CD4-positive, alpha-beta T cell treated with Interleukin-4 for 1 hour (primary cell): ENCODE data around the gene SLC28A1.
"Not testable (repeated sequence)": the region's sequence is repeated elsewhere in the genome, so short reads cannot be mapped to it uniquely, and the experiment has no call there.

ENCODE experiments used
- DNase-seq, 2 donors: peaks; one replicate each; pipeline ENCODE4 v3.0.0-alpha.2; 2020 to 2022

SLC28A1 gene

GRCh38 chr15:84863565-84864443 is 20.7 kb upstream of the SLC28A1 start:
- no peak for DNase-seq

GRCh38 chr15:84864444-84864795 is 20.0 kb upstream of the SLC28A1 start:
- DNase-seq = no peak

GRCh38 chr15:84865074-84865569 is 19.3 kb upstream of the SLC28A1 start:
- DNase-seq = no peak

GRCh38 chr15:84868037-84868880 is 16.2 kb upstream of the SLC28A1 start:
- no peak for DNase-seq

- DNase-seq = no peak
Observed at GRCh38 chr15:84869510-84869909, 15.0 kb upstream of the SLC28A1 start.

- DNase-seq = no peak
Observed at GRCh38 chr15:84871428-84871985, 13.0 kb upstream of the SLC28A1 start.

GRCh38 chr15:84872009-84872910 is 12.2 kb upstream of the SLC28A1 start:
- DNase-seq = no peak

- DNase-seq = no peak
Observed at GRCh38 chr15:84873997-84874396, 10.5 kb upstream of the SLC28A1 start.

- no peak for DNase-seq
Observed at GRCh38 chr15:84874981-84875699, 9.3 kb upstream of the SLC28A1 start.

GRCh38 chr15:84876269-84876668 is 8.2 kb upstream of the SLC28A1 start:
- no peak for DNase-seq

GRCh38 chr15:84877701-84878100 is 6.8 kb upstream of the SLC28A1 start:
- not testable (repeated sequence) for DNase-seq

GRCh38 chr15:84878504-84878903 is 6.0 kb upstream of the SLC28A1 start:
- DNase-seq = peak; percentile 59 to 62

- no peak for DNase-seq
Observed at GRCh38 chr15:84879088-84879780, 5.2 kb upstream of the SLC28A1 start.

GRCh38 chr15:84880007-84880406 is 4.5 kb upstream of the SLC28A1 start:
- DNase-seq = no peak

- DNase-seq = no peak
Observed at GRCh38 chr15:84880822-84881519, 3.5 kb upstream of the SLC28A1 start.

- DNase-seq = no peak
Observed at GRCh38 chr15:84881520-84881830, 3.0 kb upstream of the SLC28A1 start.

GRCh38 chr15:84883466-84883865 is 996 bp upstream of the SLC28A1 start:
- no peak for DNase-seq

- no peak for DNase-seq
Observed at GRCh38 chr15:84885801-84886200, 1.3 kb downstream of the SLC28A1 start.

- no peak for DNase-seq
Observed at GRCh38 chr15:84886211-84886983, 1.9 kb downstream of the SLC28A1 start.

- DNase-seq = no peak
Observed at GRCh38 chr15:84886984-84887299, 2.5 kb downstream of the SLC28A1 start.
